T-helper 2 cell treated with Interferon-gamma antibody and Interleukin-4, amounts not matched to agents 100 ng/mL and 5 ng/mL, for 36 hours (primary cell): Measurements from ENCODE around the gene PLEKHM1. TPM values are rescaled to one million over a fixed set of nuclear protein-coding genes. Genes with fewer than 3 reads are reported as not detected.
"Not testable (repeated sequence)": the region's sequence is repeated elsewhere in the genome, so short reads cannot be mapped to it uniquely, and the experiment has no call there.

ENCODE experiments used
- intact Hi-C: fragments of 100-400 bp; cut with micrococcal nuclease; formaldehyde crosslinking; loops from one replicate; pipeline ENCODE4 v1.15.1; 2023
- total RNA-seq: library from RNA; stranded (reverse); gene quantifications from 2 replicates; pipeline ENCODE4 v1.2.3, GENCODE V29; 2022

PLEKHM1 gene
- total RNA-seq, 1 donor from 2014 or later, result 48.7 TPM

DNA sequence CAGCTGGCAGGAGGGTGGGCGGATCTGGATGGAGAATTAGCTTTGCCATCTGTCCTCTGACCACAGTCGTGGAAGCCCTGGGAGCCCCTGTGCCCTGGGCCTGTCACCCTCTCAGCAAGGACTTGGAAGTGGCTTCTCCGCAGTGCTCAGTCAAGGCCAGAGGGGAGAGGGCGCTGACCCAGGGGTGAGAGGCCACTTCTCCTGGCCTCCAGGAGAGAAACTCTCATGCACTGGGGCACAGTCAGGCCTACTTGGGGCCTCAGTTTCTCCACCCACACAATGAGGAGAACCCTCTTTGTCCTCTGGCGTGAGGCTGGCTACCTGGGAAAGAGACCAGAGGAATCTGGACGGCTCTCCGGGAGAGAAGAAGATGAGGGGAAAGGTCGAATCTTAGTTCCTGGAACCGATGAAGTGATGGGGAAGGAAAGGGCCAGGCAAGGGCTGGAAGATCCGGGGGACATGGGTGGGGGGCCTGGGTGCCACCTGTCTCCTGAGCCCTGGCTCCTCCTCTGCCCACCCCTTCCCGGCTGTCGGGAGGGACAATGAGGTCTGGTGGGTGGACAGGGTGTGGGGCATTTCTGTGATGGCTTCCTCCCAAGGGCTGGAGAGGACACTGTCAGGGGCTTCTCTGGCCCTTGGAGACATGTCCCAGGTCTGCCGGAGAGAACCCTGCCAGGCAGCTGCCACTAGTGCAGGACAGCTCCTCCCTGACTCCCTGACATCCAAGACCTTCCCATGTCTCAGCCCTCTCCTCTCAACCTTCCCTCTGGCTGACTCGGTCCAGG, 48.8 kb downstream of the PLEKHM1 start:
- intact Hi-C loops, result no loop called here

DNA sequence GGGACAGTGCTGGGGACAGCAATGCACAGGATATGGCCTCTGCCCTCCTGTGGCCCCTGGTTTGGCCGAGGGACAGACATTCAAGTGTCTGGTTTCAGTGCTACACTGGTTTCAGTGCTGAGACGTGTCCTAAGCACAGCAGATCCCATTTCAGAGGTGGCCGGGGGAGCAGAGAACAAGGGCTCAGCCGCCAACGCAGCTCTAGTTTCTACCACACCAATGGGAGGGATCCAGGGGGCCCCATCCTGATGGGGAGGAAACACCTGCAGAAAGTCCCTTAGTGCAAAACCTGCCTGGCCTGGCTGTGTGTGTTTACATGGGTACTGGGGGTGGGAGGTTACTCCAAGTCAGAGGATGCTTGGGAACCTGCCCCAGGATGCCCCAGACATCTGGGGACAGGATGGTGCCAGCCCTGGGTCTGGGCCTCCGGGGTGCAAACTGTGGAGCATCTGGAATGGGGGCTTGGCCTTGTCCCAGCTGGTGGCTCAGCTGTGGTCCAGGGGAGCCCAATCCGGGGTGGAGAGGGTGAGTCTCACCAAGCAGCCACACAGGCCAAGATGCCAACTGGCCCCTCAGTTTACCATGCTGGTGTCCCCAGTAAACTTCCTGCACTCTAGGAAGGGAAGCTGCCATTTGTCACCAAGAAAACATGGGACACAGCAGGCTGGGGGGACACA, 49.5 kb downstream of the PLEKHM1 start:
- intact Hi-C loops, result not testable (repeated sequence)

DNA sequence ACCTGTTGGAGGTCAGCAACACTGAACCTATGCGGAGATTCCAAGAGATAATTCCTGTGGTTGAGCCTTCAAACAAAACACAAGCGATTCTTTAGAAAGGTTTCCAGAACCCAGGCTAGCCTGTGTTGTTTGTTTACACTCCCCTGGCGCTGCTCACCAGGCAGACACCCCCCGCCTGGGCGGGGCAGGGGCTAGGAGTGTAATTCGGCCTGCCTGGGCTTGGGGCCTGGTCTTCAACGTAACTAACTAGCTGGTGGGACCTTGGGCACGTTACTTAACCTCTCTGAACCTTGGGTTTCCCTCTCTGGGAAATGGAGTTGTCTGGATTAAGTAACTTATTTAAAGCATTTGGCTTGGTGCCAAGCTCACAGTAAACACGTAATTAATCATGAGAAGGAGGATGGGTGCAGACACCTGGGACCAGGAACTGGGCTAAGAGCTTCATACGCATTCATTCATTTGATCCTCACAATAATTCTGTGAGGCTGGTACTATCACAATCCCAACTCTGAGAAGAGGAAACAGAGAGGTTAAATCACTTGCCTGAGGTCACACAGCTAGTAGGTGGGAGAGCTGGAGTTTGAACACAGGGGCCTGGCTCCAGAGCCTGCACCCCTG, 50.3 kb downstream of the PLEKHM1 start:
- intact Hi-C loops, result no loop called here

DNA sequence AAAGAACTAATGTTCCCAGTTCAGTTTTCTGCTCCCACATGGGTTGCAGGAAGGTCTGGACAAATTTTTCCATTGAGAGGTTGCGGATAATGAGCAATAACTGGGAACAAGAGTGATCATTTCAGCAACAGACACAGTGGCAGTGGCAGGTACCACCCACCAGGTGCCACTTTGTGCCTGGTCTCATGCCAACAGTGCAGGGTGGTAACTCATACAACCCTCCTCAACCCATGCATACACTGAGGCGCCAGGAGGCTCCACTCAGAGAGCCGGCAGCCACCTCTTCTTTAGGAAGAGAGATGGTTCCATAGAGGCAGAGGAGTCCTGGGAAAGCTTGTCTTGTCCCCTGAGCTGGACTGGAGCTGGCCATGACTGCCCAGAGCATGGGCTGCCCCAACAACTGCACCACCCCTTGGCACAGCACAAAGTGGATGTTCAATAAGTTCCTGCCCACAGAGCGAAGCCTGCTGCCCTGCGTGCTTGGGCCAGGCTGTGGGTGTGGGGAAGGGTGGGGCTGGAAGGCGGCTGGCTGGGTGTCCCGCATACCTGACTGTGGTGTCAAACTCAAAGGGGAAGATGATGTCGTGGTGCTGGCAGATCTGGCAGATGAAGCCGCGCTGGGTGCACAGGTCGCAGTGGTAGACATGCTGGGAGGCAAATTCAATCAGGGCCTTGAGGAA, 51.5 kb downstream of the PLEKHM1 start:
- intact Hi-C loops, result no loop called here

DNA sequence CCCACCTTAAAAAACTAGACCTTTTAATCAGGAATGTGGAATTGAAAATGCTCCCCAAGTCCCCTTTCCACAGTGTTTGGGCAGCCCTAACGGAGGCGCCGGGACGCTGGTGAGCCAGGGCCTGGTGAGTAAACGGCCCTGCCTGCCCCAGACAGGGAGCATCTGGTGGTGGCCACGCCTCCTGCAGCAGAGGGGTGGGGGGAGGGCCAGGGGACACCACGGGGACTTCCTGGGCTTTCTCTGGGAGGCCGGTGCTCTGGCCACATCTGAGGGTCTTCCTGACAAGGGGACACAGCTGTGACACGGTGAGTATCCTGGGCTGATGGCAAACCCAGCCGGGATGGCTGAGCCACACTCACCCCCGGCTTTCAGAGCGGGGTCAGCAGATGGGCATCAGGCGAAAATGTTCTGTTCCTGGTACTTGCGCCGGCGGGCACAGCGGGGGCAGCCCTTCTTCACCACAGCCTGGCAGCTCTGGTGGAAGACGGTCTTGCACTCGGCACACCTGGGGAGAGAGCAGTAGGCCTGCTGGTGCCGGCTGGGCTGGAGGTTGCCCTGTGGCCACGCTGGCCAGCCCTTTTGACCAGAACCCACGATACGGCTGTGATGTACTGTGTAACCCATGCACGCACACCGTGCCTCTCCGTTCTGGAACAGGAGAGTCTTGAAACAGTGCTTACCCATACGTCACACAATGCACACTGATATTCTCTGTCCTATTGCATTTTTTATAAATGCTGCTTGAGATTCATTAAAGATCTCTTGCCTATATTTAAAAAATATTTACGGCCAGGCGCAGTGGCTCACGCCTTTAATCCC, 52.8 kb downstream of the PLEKHM1 start:
- intact Hi-C loops, result no loop called here

DNA sequence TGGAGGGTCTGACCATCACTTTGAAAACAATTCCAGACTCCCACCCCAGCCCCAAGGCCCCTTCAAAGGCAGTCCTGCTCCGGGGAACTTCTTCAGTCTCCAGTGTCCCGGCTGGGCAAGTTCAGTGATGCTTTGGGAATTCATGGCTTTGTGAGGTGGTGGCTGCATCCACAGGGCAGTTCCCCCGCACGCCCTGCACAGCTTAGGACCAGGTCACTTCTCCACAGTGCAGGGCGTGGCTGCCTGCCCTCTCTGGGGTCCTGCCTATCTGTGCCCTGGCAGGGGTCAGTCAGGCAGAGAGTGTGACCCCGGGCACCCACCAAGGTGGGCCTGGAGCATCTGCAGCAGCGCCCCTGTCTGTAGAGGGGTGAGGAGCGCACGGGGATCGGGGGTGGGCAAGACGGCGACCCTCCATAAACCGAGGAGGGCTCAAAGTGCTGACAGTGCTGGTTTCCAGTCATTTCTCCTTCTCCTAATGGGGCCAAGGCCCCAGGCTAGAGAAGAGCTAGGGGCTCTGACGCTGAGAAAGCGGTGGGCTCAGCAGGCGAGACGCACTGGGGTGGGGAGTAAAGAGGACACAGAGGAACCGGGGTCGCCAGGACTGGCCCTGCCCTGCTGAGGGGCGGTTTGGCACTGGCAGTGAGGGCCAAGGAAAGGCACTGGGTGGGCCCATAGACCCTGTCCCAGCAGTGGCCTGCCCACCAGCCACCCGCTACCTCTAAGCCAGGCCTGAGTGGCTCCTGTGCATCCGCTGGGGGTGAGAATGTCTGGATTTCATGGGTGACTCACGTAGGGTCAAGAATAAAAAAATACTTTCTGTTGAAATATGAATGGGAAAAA, 53.7 kb downstream of the PLEKHM1 start:
- intact Hi-C loops, result no loop called here

DNA sequence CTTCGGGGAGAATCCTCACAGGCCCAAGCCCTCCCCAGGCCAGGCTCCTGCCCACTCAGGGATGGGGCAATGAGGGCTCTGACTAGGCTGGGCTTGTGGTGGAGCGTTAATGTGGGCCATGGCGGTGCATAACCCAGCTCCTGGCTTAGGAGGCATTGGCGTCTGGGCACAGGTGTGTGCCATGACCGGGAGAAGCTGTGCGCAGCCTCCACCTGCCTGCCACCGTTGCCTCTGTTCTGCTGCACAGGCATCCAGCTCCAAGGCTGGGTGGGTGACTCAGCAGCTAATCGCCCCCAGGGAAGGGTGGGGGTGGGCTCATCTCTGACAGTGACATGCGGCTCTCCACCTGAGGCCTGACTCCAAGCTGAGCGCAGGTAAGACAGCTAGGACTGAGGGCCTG, 54.4 kb downstream of the PLEKHM1 start:
- intact Hi-C loops, result no loop called here

DNA sequence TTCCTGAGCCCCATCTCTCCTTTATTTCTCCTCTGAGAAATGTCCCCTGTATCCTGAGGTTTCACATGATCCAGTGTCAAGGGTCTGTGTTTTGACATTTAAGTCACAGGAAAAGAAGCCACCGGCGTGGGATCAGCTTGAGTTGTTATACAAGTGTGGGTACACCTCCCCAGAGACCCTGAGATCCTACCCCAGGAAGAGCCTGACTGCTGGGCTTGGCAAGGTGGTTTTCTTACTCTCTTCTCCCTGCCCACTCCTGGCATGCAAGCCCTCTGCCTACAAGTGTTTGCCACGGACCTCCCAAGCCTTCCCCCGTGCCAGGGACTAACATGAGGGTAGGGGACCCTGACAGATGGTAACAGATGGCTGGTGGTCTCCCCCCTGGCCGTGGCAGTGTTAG, 55.0 kb downstream of the PLEKHM1 start:
- intact Hi-C loops, result no loop called here

DNA sequence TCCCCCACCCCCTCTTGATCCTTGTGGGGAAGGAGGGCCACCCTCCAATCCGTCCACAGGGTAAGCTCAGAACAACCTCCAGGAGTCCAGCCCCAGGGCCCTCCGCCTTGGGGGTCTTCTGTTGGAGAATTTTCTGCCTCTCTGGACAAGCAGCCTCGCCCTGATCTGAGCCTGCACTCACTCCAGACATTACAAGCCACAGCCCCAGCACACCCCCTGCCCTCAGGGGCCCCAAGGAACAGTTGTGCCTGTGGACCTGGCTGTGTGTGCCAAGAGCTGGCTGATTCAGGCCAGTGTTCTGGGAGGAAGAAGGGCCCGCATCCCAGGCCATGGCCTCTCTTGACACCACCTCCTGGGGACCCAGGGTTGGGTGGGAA, 57.4 kb downstream of the PLEKHM1 start:
- intact Hi-C loops, result no loop called here

DNA sequence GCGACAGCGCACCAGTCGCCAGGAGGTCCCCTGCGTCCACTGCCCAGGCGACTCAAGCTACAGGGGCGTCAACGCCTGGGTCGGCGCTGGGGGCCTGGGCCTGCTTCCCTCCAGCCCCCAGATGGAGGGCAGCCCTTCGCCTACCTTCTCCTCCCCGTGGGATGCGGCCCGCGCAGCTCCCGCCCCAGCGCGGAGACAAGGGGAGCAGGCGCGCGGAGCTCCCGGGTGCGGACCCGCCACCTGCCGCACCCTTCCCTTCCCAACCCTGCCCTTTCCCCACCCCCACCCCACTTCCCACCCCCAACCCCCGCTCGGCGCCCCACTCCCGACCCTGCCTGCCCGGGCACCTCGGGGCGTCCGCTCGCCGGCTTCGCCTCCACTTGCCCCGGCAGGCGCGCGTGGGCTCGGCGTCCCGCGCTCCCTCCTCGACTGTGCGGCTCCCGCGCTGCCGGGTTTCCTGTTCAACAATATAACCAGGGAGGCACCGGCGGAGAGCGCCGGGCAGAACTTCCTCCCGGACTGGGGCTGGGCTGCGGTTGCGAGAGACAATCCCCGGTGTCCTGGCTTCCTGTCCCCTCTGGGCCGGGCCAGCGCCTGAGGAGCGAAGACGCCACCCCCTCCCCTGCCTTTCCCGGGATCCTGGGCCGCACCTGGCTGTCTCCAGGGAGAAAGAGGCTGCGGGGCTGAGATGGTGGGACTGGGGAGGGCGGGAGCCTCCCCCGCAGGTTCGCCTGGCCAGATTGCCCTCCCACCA, 57.9 kb downstream of the PLEKHM1 start, which contains the start of gene ARHGAP27:
TSS of gene ARHGAP27 (minus strand) at position 466 of the 754 bp plus-strand sequence. CDS start 2,591 bp downstream, outside the sequence.
- intact Hi-C loops, result no loop called here

DNA sequence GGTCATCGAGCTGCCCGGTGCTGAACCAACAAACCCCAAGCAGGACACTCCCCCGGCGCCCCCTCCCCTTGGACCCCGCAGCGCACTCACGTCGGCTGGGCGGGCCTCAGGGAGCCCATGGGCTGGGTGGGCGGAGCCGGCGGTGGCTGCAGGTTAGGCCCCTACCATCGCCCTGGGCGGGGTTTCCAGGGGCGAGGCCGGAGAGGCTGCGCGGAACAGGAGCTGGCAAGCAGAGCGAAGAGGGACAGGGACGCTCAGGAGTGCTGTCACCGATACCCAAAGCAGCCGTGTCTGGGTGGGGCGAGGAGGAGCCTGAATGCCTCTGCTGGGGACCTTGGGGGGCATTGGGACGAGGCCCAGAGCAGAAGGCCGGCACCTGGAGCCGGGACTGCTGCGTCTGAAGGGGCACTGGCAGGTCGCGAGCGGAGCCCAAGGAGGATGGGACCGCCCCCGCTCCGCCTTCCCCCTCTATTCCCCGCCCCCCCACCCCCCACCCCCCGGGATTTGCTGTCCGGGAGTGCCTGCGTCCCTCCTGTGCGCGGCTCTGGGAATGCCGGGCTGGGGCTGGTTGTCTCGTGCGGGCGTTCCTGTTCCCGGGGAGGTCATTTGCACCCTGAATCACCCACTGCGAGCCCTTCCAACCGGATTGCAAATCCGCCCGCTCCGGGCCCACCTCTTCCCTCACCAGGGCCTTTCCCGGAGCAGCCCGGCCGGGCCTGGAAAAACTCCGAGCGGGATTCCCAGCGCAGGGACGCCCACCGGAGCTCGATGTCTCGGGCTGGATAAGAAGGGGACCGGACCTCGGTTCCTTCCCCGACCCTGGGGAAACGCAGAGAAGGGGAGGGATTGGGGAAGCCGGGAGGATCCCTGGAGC, 58.8 kb downstream of the PLEKHM1 start:
- intact Hi-C loops, result no loop called here

DNA sequence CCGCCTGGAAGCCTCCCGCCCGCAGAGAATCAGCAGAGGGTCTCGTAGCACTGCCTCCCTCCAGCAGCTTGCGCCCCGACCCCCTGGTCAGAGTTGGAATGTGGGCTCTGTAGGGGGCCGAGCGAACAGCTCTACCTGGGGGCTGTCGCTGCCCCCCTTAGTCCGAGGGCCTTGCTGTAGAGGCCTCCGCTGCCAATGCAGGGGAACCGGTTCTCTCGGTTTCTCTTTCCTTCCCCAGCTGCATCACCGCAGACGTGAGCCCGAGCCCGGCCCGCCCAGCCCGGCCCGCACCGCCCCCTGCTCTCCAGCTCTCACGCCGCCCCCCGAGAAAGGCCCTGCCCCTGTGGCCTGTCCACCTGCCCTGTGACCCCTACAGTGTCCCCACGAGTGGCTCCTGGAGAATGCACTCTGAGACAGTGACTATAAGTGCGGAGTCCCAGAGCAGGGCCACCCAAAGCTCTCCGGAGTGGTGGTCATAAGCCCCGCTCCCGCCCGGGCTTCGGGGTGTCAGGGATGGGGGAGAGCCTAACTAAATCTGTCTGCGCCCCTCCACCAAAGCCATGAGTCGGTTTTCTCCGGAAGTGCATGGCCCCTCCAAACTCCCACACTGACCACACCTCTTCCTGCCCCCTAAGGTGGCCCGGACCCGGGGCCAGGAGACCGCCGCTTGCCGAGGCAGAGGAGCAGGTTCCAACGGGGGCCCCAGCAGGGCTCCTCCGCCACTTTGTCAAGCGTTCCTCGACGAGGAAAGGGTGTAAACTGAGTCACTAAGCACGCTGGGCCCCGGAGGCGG, 59.6 kb downstream of the PLEKHM1 start:
- intact Hi-C loops, result no loop called here

DNA sequence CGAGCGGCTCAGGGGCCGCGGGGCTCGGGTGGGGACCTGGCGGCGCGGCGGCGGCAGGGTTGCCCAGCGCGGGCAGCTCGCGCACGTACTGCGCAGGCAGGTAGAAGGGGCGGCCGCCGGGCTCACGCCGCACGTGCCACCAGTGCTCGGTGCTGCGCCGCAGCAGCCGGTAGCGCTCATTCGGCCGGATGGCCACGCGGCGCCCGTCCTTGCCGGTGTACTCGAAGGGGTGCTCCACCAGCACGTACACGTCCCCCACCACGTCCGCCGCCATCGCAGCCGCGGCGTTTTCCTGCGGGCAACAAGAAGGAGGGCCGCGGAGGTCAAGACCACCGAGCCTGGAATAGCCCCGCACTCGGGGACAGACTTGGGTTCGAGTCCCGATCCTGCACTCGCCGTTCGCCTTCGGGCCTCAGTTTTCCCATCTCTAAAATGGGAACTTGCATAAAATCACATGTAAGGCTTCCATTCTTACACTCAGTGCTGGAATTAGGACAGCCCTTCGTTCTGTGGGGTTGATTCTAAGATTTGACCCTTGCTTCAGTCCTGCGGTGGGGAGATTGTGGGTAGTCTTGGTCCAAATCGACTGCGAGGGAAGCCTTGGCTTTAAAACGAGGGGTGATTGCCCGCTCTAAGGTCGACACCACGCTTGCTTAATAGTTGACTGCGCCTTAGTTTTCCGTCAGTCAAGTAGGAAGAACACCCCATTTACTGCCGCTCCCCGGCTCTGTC, 60.3 kb downstream of the PLEKHM1 start:
- intact Hi-C loops, result no loop called here

DNA sequence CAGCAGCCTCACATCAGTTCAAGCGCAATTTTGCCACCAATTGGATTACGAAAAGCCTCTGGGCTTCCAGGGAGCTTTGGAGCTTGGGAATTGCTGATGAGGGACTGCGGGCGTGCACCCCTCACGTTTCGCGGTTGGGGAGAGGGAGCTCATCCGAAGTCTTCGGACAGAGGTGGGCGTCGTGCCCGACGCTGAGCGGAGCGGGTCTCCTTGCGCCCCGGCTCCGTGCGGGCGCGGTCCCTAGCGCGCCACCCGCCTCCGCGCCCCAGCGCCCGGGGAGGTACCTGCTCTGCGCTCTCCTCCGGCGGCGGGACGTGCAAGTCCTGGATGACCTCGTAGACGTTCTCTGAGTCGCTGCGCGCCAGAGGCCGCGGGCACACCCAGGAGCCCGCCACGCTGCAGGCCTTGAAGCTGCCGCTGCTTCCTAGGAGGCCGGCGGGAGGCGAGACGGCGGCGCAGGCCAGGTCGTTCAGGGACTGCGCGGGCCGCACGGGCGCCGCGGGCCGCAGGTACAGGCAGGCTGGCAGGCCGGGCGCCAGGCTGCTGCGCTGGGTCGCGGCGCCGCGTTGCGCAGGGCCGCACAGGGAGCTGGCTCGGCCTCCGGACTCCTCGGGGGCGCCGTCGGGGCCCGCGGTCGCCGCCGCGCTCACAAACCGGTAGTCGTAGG, 61.0 kb downstream of the PLEKHM1 start:
- intact Hi-C loops, result loop anchor here (2.0 kb wide), 1 partner anchor 163 kb away; no protein-coding TSS in a partner anchor

DNA sequence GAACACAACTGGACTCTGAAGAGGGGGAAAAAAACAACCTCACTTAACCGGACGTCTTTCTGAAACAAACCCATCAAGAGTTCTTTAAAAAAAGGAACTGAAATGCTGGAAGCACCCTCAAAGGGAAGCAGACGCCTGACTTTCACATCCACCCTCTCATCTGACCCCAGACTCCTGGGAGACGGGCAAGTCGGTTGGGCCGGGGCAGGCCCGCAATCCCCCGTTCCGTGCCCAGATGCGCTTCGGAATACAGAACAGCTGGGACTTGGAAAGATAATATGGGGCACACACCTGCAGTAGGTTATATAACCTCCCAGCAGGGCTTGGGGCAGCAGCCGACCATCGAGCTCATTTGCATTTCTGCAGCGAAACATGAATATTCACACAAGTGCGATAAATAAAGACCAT, 61.6 kb downstream of the PLEKHM1 start:
- intact Hi-C loops, result loop anchor here (2.0 kb wide), 1 partner anchor 164 kb away; no protein-coding TSS in a partner anchor

DNA sequence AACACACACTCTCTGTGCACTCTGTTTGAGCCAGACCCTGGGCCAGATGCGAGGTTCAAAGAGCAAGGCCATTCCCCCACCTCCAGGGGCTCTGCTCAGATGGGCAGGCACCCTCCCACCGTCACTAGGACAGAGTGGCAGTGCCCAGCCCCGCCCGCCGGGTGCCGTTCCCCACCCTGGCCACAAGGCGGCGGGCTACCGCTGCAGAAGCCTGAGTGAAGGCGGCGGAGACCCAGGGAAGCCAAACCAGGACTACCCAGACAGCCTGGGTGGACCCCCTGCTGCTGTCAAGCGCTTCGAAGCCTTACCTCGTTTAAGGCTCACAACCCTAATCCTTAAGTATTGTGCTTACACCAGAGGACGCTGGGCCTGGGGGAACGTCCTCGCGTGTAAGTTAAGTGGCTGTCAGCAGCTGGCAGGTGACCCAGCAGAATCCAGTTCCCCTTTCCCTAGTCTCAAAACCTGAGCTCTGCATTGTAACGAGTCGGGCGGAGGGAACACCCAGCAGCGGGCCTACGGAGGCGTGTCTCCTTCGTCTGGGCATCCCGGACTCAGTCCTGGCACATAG, 62.4 kb downstream of the PLEKHM1 start:
- intact Hi-C loops, result loop anchor here (2.0 kb wide), 1 partner anchor 165 kb away; no protein-coding TSS in a partner anchor
